Stimulated activated CD8-positive, alpha-beta memory T cell treated with anti-CD3 and anti-CD28 coated beads, Interleukin-4, amount 100 ng/mL, for 48 hours (primary cell): ENCODE data around the gene PRDM16.
"Not testable (repeated sequence)": the region's sequence is repeated elsewhere in the genome, so short reads cannot be mapped to it uniquely, and the experiment has no call there.

Experiments
- DNase-seq: peaks from one replicate; pipeline ENCODE4 v3.0.0-alpha.2; 2020

PRDM16 gene

GRCh38 chr1:3084726-3085125 lies 15.7 kb downstream of the PRDM16 start:
- no peak for DNase-seq

- DNase-seq, result no peak
Measured at GRCh38 chr1:3085721-3086120, 16.7 kb downstream of the PRDM16 start.

- DNase-seq, result no peak
Measured at GRCh38 chr1:3086272-3086974, 17.4 kb downstream of the PRDM16 start.

GRCh38 chr1:3087049-3087448 lies 18.0 kb downstream of the PRDM16 start:
- no peak for DNase-seq

GRCh38 chr1:3087946-3088668 lies 19.1 kb downstream of the PRDM16 start:
- DNase-seq, result not testable (repeated sequence)

- no peak for DNase-seq
Measured at GRCh38 chr1:3089490-3089889, 20.5 kb downstream of the PRDM16 start.

GRCh38 chr1:3091334-3091733 lies 22.3 kb downstream of the PRDM16 start:
- no peak for DNase-seq

GRCh38 chr1:3092530-3092929 lies 23.5 kb downstream of the PRDM16 start:
- no peak for DNase-seq

- no peak for DNase-seq
Measured at GRCh38 chr1:3093898-3094626, 25.1 kb downstream of the PRDM16 start.

- no peak for DNase-seq
Measured at GRCh38 chr1:3094863-3095780, 26.1 kb downstream of the PRDM16 start.

GRCh38 chr1:3096345-3096744 lies 27.3 kb downstream of the PRDM16 start:
- DNase-seq, result no peak

- DNase-seq, result no peak
Measured at GRCh38 chr1:3097231-3097630, 28.2 kb downstream of the PRDM16 start.

- no peak for DNase-seq
Measured at GRCh38 chr1:3097861-3098260, 28.9 kb downstream of the PRDM16 start.

GRCh38 chr1:3099861-3100260 lies 30.9 kb downstream of the PRDM16 start:
- DNase-seq, result no peak

GRCh38 chr1:3101124-3101939 lies 32.3 kb downstream of the PRDM16 start:
- no peak for DNase-seq

- DNase-seq, result no peak
Measured at GRCh38 chr1:3102641-3103040, 33.6 kb downstream of the PRDM16 start.

GRCh38 chr1:3103967-3104677 lies 35.1 kb downstream of the PRDM16 start:
- DNase-seq, result no peak

GRCh38 chr1:3105167-3105863 lies 36.3 kb downstream of the PRDM16 start:
- DNase-seq, result no peak

GRCh38 chr1:3106216-3106615 lies 37.2 kb downstream of the PRDM16 start:
- DNase-seq, result no peak

- no peak for DNase-seq
Measured at GRCh38 chr1:3107201-3107600, 38.2 kb downstream of the PRDM16 start.

GRCh38 chr1:3109355-3109754 lies 40.4 kb downstream of the PRDM16 start:
- no peak for DNase-seq
